Muscle of arm (tissue), 12 donors: ENCODE data around the gene KLRF1. TPM values are rescaled to one million over a fixed set of nuclear protein-coding genes. Genes with fewer than 3 reads are reported as not detected.

ENCODE experiments used
- DNase-seq: peaks from one replicate; pipeline ENCODE4 v3.0.0-alpha.2; 2013
- polyA plus RNA-seq, 12 donors: library from polyadenylated mRNA; unstranded; fragments of 120-200 nt; gene quantifications; one replicate each; pipeline ENCODE4 v1.2.1, GENCODE V29; 2013; ENCODE audit not compliant: insufficient read length in 12 of 12

The KLRF1 gene
- polyA plus RNA-seq, 12 donors = 0.14 to 0.85 (median 0.46) TPM; not detected in 4

- no peak for DNase-seq
Measured at GRCh38 chr12:9808504-9808903, 18.8 kb upstream of the KLRF1 start.

GRCh38 chr12:9809338-9809737 is 17.9 kb upstream of the KLRF1 start:
- no peak for DNase-seq

GRCh38 chr12:9809866-9810265 is 17.4 kb upstream of the KLRF1 start:
- DNase-seq = no peak

GRCh38 chr12:9810671-9811070 is 16.6 kb upstream of the KLRF1 start:
- DNase-seq = no peak

- no peak for DNase-seq
Measured at GRCh38 chr12:9811621-9812020, 15.7 kb upstream of the KLRF1 start.

- no peak for DNase-seq
Measured at GRCh38 chr12:9813821-9814798, 13.2 kb upstream of the KLRF1 start.

GRCh38 chr12:9820281-9820930 is 6.9 kb upstream of the KLRF1 start:
- no peak for DNase-seq

GRCh38 chr12:9829483-9829882 is 2.2 kb downstream of the KLRF1 start:
- no peak for DNase-seq

- no peak for DNase-seq
Measured at GRCh38 chr12:9829982-9830381, 2.7 kb downstream of the KLRF1 start.

- DNase-seq = no peak
Measured at GRCh38 chr12:9831720-9832119, 4.4 kb downstream of the KLRF1 start.

GRCh38 chr12:9843407-9843806 is 16.1 kb downstream of the KLRF1 start:
- no peak for DNase-seq

GRCh38 chr12:9848899-9849298 is 21.6 kb downstream of the KLRF1 start:
- DNase-seq = no peak

- DNase-seq = no peak
Measured at GRCh38 chr12:9851050-9851449, 23.8 kb downstream of the KLRF1 start.

GRCh38 chr12:9851927-9852326 is 24.6 kb downstream of the KLRF1 start:
- no peak for DNase-seq

GRCh38 chr12:9856151-9856550 is 28.9 kb downstream of the KLRF1 start:
- DNase-seq = no peak

GRCh38 chr12:9856894-9857293 is 29.6 kb downstream of the KLRF1 start:
- DNase-seq = no peak

GRCh38 chr12:9858135-9858534 is 30.9 kb downstream of the KLRF1 start:
- DNase-seq = no peak

- DNase-seq = no peak
Measured at GRCh38 chr12:9864913-9865675, 37.8 kb downstream of the KLRF1 start.

- no peak for DNase-seq
Measured at GRCh38 chr12:9866860-9867269, 39.6 kb downstream of the KLRF1 start.

GRCh38 chr12:9867531-9867930 is 40.2 kb downstream of the KLRF1 start:
- no peak for DNase-seq

- no peak for DNase-seq
Measured at GRCh38 chr12:9868311-9868801, 41.1 kb downstream of the KLRF1 start.

- no peak for DNase-seq
Measured at GRCh38 chr12:9868951-9869306, 41.6 kb downstream of the KLRF1 start.
